Measurements from ENCODE around the gene ASB1. TPM values are rescaled to one million over a fixed set of nuclear protein-coding genes. Genes with fewer than 3 reads are reported as not detected.

The ASB1 gene
- total and polyA plus RNA-seq, 9 of the 15 experiments (the other 6 are each of a cell fraction or from before 2014, with no cell fraction given), result 6.3 to 37.7 (median 23.9) TPM

DNA sequence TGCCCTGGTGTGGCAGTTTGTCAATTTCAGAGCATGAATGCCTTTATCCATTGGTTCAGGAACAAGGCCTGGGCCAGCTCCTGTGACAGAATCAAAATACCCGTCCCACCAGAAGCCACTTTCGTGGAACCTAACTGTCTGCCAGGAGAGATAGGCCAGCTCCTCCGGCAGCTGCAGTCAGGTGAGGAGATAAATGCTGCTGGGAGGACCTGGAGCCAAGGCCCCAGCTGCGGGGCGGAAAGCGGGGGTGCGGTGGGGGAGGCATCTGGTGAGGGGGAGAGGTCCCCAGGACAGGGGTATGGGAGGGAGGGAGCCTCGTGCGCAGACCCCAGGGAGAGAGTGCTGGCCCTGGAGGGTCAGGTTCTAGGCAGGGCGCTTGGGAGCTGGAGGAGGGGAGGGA lies 4.4 kb upstream of the ASB1 start (continued):
- TF ChIP-seq, protein P1, sequence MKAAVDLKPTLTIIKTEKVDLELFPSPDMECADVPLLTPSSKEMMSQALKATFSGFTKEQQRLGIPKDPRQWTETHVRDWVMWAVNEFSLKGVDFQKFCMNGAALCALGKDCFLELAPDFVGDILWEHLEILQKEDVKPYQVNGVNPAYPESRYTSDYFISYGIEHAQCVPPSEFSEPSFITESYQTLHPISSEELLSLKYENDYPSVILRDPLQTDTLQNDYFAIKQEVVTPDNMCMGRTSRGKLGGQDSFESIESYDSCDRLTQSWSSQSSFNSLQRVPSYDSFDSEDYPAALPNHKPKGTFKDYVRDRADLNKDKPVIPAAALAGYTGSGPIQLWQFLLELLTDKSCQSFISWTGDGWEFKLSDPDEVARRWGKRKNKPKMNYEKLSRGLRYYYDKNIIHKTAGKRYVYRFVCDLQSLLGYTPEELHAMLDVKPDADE (conservative IDR thresholded peaks at IDR 0.05; ENCODE audit: control insufficient read depth, low read depth, low read length), result peak; percentile 82; the same call in 1 of the 2 replicates
- TF ChIP-seq EGR1 (conservative IDR thresholded peaks at IDR 0.05) (peak; percentile 89), NFIC (IDR thresholded peaks at IDR 0.05) (peak; percentile 93), KLF16 (IDR thresholded peaks at IDR 0.05) (peak; percentile 94), HDAC1 (IDR thresholded peaks at IDR 0.05) (peak in 1 of 2 experiments; percentile 55; a peak in 1 of 4 replicates), ZNF695 (CRISPR knock-in tag; IDR thresholded peaks at IDR 0.05) (no peak), RUNX1 (IDR thresholded peaks at IDR 0.05; ENCODE audit: low read depth) (peak; percentile 59; the same call in 1 of the 2 replicates), TCF3 (CRISPR knock-in tag; IDR thresholded peaks at IDR 0.05) (peak; percentile 96), PML (IDR thresholded peaks at IDR 0.05; ENCODE audit: low read length) (peak; percentile 91), FOXM1 (IDR thresholded peaks at IDR 0.05; ENCODE audit: low read depth) (peak; percentile 79), FOXM1 (CRISPR knock-in tag; IDR thresholded peaks at IDR 0.05; ENCODE audit: low read depth) (no peak), MYNN (IDR thresholded peaks at IDR 0.05) (peak; percentile 82), MYNN (CRISPR knock-in tag; IDR thresholded peaks at IDR 0.05) (no peak), BCOR (IDR thresholded peaks at IDR 0.05) (peak; percentile 71), EP400 (IDR thresholded peaks at IDR 0.05) (peak; percentile 42; the same call in 1 of the 2 replicates), SREBF1 (IDR thresholded peaks at IDR 0.05; ENCODE audit: borderline replicate concordance, low read depth, low read length) (no peak), ZNF217 (CRISPR knock-in tag; IDR thresholded peaks at IDR 0.05) (no peak)
- TF ChIP-seq, protein P2, sequence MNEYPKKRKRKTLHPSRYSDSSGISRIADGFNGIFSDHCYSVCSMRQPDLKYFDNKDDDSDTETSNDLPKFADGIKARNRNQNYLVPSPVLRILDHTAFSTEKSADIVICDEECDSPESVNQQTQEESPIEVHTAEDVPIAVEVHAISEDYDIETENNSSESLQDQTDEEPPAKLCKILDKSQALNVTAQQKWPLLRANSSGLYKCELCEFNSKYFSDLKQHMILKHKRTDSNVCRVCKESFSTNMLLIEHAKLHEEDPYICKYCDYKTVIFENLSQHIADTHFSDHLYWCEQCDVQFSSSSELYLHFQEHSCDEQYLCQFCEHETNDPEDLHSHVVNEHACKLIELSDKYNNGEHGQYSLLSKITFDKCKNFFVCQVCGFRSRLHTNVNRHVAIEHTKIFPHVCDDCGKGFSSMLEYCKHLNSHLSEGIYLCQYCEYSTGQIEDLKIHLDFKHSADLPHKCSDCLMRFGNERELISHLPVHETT (CRISPR knock-in tag; conservative IDR thresholded peaks at IDR 0.05 in 1 of 2, IDR thresholded peaks at IDR 0.05 in 1 of 2), result 0 out of 4 replicates have a peak, but pooled peaks of 1 of the 2 experiments have one; percentile 52
- TF ChIP-seq, protein P3, sequence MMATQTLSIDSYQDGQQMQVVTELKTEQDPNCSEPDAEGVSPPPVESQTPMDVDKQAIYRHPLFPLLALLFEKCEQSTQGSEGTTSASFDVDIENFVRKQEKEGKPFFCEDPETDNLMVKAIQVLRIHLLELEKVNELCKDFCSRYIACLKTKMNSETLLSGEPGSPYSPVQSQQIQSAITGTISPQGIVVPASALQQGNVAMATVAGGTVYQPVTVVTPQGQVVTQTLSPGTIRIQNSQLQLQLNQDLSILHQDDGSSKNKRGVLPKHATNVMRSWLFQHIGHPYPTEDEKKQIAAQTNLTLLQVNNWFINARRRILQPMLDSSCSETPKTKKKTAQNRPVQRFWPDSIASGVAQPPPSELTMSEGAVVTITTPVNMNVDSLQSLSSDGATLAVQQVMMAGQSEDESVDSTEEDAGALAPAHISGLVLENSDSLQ (IDR thresholded peaks at IDR 0.05), result peak; percentile 49
- TF ChIP-seq, protein P4, sequence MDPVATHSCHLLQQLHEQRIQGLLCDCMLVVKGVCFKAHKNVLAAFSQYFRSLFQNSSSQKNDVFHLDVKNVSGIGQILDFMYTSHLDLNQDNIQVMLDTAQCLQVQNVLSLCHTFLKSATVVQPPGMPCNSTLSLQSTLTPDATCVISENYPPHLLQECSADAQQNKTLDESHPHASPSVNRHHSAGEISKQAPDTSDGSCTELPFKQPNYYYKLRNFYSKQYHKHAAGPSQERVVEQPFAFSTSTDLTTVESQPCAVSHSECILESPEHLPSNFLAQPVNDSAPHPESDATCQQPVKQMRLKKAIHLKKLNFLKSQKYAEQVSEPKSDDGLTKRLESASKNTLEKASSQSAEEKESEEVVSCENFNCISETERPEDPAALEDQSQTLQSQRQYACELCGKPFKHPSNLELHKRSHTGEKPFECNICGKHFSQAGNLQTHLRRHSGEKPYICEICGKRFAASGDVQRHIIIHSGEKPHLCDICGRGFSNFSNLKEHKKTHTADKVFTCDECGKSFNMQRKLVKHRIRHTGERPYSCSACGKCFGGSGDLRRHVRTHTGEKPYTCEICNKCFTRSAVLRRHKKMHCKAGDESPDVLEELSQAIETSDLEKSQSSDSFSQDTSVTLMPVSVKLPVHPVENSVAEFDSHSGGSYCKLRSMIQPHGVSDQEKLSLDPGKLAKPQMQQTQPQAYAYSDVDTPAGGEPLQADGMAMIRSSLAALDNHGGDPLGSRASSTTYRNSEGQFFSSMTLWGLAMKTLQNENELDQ (CRISPR knock-in tag; IDR thresholded peaks at IDR 0.05; ENCODE audit: borderline replicate concordance), result no peak
